GM12873 (cell line): Measurements from ENCODE around the gene SPRED2.

Experiments
- CTCF ChIP-seq: IDR thresholded peaks from 2 replicates; pipeline ENCODE4 v1.5.1; 2012; ENCODE audit warnings: low read depth, mild to moderate bottlenecking, moderate library complexity, low read length, control low read depth; ENCODE audit not compliant: insufficient read depth; ENCODE audit errors: missing control alignments

The SPRED2 gene

DNA sequence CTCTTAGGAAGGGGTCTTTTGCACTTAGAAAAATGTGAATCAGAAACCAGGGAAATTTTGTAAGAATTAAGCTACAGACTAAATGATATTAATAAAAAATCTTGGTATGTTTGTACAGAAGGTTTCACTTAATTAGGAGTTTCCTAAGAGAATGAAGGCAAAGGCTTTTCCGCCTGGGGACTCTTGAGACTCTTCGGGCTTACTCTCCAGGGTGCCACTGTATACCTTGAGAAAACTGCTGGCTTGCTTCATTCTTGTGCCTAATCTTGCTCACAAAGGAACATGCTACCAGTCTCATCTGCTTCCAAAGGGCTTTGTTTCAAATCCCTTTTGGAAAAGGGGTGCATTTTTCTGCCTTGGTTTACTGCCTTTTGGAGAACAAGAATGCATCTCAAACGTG lies 155.3 kb downstream of the SPRED2 start:
- no peak for TF ChIP-seq CTCF

DNA sequence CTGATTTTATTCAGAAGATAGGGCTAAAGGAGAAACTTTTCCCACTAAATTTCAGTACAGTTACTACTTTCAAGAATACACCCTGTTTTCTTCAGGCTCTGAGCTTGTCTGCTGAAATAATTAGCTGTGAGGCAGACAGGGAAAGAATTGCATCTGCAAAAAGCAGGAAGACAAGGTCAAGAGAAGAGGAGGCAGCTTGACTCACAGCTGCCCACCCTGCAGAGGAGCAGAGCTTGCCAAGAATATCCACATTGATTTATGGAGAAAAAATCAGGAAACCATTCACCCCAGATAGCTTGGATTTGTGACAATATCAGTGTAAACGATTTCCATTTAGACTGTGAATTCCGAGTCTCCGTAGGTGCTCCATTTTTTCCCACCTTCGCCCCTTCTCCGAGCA lies 155.8 kb downstream of the SPRED2 start:
- no peak for TF ChIP-seq CTCF

GRCh38 chr2:65275141-65275915 lies 157.1 kb downstream of the SPRED2 start:
- no peak for TF ChIP-seq CTCF

- no peak for TF ChIP-seq CTCF
Observed at GRCh38 chr2:65273344-65273743, 159.1 kb downstream of the SPRED2 start.

DNA sequence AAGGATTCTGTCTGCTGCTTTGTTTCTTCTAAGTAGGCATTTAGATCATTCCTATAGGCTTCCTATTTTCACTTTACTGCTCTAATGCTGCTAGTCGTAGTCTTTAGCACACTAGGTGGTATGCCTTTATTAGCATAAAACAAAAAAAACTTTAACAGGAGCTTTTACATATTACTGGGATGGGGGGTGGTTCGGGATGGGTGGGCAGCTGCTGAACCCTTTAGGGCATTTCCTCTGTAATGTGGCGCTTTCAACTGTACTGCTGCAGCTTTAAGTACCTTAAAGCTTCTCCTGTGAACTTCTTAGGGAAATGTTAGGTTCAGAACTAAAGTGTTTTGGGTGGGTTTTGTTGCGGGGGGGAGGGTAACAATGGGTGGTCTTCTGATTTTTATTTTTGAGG lies 163.4 kb downstream of the SPRED2 start:
- TF ChIP-seq CTCF = no peak

DNA sequence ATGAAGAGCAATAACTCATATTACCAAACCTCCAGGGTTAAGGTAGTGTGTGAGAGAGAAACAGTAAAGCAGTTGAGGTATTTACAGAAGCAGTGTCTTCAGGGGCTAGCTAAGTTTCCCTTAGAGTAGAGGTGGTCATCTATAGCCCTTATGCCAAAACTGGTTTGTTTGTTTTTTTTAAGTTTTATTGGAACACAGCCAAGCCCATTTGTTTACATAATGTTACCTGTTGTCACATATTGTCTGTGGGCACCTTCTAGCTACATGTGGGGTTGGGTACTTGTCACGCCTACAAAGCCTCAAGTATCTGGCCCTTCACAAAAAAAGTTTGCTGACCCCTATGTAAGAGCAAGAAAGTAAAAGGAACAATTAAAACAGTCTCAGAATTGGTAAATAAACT lies 165.4 kb downstream of the SPRED2 start:
- no peak for TF ChIP-seq CTCF

DNA sequence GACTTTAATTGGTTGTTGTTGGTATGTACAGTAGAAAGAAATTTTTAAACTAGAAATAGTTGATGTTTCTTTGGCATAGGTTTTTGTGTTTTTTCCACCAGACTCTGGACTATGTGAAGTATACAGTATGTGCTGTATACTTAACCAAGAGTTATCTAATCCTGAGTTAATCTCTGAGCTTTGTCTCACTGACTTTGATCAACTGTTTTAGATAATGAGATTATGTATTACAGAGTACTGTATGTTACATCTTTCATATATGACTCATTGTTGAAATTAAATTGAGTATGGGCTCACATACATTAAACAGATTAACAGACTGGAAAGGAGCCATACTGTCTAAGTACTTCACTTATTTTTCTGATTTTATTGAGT lies 166.7 kb downstream of the SPRED2 start:
- no peak for TF ChIP-seq CTCF
